Memory B cell (primary cell): ENCODE results near the gene NLRC5.

Source experiments
- ATAC-seq: fragments of 150-1000 bp; cut with Tn5 transposase; 2 replicates; pipeline ENCODE4 v1.10.0; 2021; ENCODE audit warnings: low read depth, mild to moderate bottlenecking, moderate library complexity
- DNase-seq, 2 donors: peaks; one replicate each; pipeline ENCODE4 v3.0.0; 2022; ENCODE audit warnings: low spot score in 2 of 2
- H3K27ac Mint-ChIP-seq: one replicate; pipeline ENCODE4 v1.8.0; 2022; ENCODE audit warnings: mild to moderate bottlenecking, moderate library complexity, mixed read lengths
- H3K27me3 Mint-ChIP-seq: one replicate; pipeline ENCODE4 v1.8.0; 2022; ENCODE audit warnings: mixed read lengths
- H3K36me3 Mint-ChIP-seq: one replicate; pipeline ENCODE4 v1.8.0; 2022; ENCODE audit warnings: mild to moderate bottlenecking, mixed read lengths
- H3K4me1 Mint-ChIP-seq: one replicate; pipeline ENCODE4 v1.8.0; 2022; ENCODE audit warnings: mixed read lengths
- H3K4me3 Mint-ChIP-seq: one replicate; pipeline ENCODE4 v1.8.0; 2022; ENCODE audit warnings: mild to moderate bottlenecking, moderate library complexity, mixed read lengths
- H3K9me3 Mint-ChIP-seq: one replicate; pipeline ENCODE4 v1.8.0; 2022; ENCODE audit warnings: mixed read lengths

Gene NLRC5

DNA sequence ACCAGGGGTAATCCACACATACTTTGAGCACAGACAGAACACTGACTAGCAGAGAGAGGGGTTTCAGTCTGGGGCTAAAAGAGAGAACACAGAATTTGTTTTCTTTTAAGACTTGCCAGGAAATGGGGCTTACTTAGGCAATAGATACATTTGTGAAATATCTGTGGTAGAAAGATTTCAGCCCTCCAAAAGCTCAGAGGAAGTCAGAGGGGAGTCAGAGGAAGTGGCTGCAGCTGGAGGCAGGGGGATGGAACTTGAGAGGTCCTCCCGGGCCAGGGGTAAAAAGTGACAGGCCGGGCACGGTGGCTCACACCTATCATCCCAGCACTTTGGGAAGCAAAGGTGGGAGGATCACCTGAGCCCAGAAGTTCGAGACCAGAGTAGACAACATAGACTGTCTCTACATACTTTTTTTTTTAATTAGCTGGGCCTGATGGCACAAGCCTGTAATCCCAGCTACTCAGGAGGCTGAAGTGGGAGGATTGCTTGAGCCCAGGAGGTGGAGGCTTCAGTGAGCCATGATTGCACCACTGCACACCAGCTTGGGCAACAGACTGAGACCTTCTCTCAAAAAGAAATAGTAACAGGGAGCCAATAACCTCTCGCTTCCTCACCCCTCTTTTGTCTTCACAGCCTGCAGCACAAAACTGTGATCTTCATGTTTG lies 49.9 kb downstream of the NLRC5 start:
- Mint-ChIP-seq H3K36me3 (peaks cover 39% of the 10 kb centered on the region), H3K4me1 (peaks cover 66% of the 10 kb centered on the region), H3K9me3 (peaks cover 4% of the 10 kb centered on the region), H3K27me3 (no peaks in the 10 kb centered on the region), H3K27ac (peak overlapping the region; percentile 96), H3K4me3 (peak overlapping the region; percentile 47)
- no peak for DNase-seq
- no peak for ATAC-seq

DNA sequence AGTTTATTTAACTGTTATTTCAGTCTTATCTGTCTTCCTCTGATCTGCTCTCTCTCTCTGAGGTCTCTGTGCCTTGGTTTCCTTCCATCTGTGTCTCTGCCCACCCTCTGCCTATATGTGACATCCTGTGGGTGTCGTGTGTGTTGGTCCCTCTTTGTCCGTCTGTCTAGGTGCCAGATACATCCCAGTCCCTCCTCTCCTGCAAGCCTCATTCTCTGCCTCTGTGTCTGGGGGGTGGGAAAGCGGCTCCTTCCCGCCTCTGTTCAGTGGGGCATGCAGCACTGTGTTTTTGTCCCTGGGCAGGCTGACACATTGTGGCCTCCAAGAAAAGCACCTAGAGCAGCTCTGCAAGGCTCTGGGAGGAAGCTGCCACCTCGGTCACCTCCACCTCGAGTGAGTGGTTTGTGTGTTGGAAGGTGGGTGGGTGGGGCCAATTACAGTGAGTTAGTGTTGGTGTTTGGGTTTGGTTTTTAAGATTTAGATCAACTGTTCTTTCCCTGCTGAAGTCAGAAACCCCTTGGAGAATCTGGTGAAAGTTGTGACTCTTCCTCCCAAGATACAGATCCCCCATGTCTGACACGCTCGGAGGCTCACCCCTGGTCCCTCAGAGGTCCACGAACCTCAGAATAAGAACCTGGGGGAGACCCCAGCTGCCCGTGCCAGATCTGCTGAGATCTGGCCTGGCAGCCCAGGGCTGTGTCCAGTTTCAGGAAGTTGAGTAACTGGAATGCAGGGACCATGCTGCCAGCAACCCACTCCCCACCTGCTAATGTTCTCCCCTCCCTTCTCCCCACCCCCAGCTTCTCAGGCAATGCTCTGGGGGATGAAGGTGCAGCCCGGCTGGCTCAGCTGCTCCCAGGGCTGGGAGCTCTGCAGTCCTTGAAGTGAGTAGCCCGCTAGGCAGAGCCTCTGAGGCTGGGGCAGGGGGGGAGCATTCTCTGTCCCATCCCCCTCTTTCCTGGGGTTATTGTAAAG lies 52.1 kb downstream of the NLRC5 start:
- Mint-ChIP-seq H3K36me3 (peaks cover 30% of the 10 kb centered on the region), H3K4me3 (peak overlapping the region; percentile 70), H3K4me1 (peaks cover 75% of the 10 kb centered on the region), H3K9me3 (peaks cover 4% of the 10 kb centered on the region), H3K27ac (peak overlapping the region; percentile 96), H3K27me3 (no peaks in the 10 kb centered on the region)
- DNase-seq (peak; percentile 34 to 37), ATAC-seq (peak; percentile 57)

DNA sequence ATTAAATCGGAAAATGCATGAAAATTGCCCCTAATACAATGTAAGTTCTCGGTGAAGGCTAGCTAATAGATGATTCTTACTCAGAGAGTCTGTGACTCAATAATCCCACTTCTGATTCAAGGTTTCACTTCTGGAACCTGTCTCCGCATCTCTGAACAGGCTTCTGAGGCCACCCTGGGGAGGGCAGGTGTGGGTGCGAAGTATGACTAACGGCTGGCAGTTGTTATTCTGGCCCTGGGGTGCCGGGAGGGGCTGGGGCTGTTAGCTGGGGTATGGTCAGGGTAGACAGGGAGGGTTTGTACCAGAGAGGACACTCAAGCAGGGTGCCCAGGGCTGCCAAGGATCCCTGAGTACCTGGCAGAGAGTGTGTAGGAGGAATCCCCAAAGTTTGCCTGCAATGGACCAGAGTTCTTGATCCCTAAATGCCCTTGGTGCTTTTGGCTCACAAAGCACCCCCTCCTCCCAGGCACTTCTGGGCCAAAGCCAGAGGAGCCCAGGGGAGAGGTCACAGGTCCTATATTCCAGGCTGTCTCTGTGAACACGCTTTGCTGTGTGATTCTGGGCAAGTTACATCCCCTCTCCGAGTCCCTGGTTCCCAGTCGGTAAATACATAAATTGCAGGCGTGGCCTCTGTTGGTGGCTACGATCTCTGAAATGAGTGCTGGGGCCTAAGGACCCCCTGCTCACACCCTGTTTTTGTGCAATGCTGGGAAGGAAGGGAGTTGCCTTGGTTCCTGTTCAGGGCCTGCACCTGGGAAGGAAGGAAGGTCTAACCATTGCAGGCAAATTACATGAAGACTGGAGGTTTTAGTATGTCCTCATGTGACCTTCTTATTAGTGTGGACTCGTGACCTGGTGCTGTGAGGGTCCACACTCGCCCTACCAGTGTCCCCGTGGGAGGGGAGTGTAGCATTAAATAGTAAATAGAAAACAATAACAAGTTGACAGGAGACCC lies 53.1 kb downstream of the NLRC5 start:
- Mint-ChIP-seq H3K36me3 (peaks cover 29% of the 10 kb centered on the region), H3K4me3 (peak overlapping the region; percentile 70), H3K4me1 (peaks cover 75% of the 10 kb centered on the region), H3K9me3 (peaks cover 4% of the 10 kb centered on the region), H3K27ac (peak overlapping the region; percentile 96), H3K27me3 (no peaks in the 10 kb centered on the region)
- DNase-seq, result peak; percentile 45 to 54
- peak; percentile 68 for ATAC-seq

DNA sequence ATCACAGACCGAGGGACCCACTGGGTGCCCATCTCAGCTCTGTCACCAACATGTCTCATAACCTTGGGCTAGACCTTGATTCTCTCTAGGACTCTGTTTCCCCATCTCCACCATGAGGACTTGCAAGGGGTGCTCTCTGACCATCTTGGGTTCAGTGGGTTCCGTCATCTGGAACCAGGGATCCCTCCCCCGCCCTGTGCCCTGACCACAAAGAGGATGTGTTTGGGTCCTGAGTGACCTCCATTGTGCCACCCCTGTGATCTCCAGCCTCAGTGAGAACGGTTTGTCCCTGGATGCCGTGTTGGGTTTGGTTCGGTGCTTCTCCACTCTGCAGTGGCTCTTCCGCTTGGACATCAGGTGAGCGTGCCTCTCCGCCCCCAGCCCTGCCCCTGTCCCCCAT lies 53.9 kb downstream of the NLRC5 start:
- DNase-seq, result no peak
- no peaks in the 10 kb centered on the region for H3K27me3 Mint-ChIP-seq
- peaks cover 4% of the 10 kb centered on the region for H3K9me3 Mint-ChIP-seq
- peak overlapping the region; percentile 96 for H3K27ac Mint-ChIP-seq
- peaks cover 30% of the 10 kb centered on the region for H3K36me3 Mint-ChIP-seq
- peak overlapping the region; percentile 58 for H3K4me3 Mint-ChIP-seq
- ATAC-seq, result no peak
- peaks cover 77% of the 10 kb centered on the region for H3K4me1 Mint-ChIP-seq

DNA sequence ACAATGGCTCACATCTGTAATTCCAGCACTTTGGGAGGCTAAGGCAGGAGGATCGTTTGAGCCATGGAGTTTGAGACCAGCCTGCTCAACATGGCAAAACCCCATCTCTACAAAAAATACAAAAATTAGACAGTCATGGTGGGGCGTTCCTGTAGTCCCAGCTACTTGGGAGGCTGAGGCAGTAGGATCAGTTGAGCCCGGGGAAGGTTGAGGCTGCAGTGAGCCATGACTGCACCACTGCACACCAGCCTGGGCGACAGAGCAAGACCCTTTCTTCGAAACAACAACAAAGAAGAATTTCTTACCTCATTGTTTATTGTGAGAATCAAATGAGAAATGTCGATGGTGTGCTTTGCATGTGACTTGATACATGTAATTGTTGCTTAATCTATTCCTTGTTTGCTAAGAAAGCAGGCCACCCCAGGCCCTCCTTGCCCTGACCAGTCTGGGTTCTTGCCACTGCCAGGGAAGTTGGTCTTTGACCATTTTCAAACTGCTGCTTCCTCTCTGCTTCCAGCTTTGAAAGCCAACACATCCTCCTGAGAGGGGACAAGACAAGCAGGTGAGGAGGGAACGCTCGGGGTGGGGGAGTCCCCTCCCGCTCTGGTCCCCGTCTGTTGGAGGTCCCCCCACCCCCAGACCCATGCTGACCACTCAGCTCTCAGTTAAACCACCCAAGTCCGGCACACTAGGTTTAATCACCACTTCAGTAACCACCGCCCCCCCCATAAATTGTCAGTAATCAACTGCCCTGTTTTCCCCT lies 55.8 kb downstream of the NLRC5 start:
- DNase-seq (no peak), ATAC-seq (no peak)
- Mint-ChIP-seq H3K27me3 (no peaks in the 10 kb centered on the region), H3K4me1 (peaks cover 65% of the 10 kb centered on the region), H3K4me3 (peak overlapping the region; percentile 79), H3K9me3 (peaks cover 4% of the 10 kb centered on the region), H3K36me3 (peaks cover 27% of the 10 kb centered on the region), H3K27ac (peak overlapping the region; percentile 96)

DNA sequence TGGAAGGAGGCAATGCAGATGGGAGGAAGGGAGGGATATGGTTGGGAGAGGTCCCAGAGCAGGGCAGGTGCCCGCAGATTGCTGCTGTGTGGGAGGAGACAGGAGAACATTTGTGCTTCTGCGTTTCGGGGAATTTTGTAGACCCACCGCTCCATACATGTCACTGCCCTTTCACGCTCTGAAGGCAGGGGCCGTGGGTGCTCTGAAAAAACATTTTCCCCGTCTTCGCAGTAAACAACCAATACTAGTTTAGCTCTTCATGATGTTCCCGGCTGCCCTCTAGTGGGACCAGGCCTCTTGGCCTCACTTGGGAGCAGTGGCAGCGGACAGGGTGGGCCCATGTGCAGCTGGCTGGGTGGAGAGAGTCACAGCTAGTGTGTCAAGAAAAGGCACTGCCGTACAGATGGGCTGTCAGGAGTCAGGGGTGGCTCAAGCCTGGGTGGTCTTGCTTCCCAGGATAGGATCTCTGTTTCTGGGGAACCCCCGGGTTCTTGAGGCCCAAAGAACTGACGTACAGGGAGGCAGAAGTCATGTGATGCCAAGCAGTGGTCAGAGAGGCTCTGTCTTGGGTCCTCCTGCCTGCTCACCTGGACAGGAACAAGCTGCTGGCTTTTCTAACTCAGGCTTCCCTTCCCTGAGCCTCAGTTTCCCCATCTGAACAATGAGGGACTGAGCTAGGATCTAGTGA lies 56.5 kb downstream of the NLRC5 start:
- Mint-ChIP-seq H3K9me3 (peaks cover 4% of the 10 kb centered on the region), H3K4me1 (peaks cover 61% of the 10 kb centered on the region), H3K27ac (peak overlapping the region; percentile 96), H3K36me3 (peaks cover 23% of the 10 kb centered on the region), H3K27me3 (no peaks in the 10 kb centered on the region), H3K4me3 (peak overlapping the region; percentile 79)
- DNase-seq (peak; percentile 61 to 68), ATAC-seq (peak; percentile 47)

DNA sequence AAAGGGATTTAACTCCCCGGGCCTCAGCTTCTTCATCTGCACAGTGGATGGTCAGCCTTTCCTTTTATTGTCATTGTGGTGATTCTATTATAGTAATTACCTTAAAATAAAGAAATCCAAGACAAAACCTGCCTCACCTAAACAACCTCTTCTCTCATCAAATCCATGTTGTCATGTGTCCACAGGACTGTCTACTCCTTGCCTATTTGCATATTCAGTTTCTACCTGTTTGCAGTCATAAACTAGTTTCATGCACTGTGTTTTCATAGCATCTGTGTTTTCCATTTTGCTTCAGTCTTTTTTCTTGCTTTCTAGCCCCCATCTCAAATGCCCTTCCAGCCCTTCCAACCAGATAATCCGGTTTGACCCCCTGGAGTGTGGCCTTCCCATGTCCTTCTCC lies 58.7 kb downstream of the NLRC5 start:
- no peaks in the 10 kb centered on the region for H3K9me3 Mint-ChIP-seq
- ATAC-seq (no peak), DNase-seq (no peak)
- H3K27ac Mint-ChIP-seq, result peak overlapping the region; percentile 96
- no peaks in the 10 kb centered on the region for H3K27me3 Mint-ChIP-seq
- H3K4me1 Mint-ChIP-seq, result peaks cover 44% of the 10 kb centered on the region
- H3K4me3 Mint-ChIP-seq, result no peak overlapping the region
- H3K36me3 Mint-ChIP-seq, result peaks cover 28% of the 10 kb centered on the region

DNA sequence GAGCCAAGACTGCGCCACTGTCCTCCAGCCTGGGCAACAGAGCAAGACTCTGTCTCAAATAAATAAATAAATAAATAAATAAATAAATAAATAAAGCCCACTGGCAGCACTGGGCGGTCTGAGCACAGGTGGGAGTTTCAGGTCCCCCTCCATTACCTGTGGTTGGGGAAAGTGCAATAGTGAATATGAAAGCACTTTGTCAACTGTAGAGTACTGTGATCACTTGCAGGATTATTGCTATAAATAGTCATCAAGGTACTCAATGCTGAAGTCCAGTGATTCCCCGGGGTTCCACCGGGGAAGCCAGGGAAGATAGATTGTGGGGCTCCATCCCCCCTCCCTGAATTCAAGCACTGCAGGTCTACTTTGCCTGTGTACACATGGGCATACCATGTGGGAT lies 60.3 kb downstream of the NLRC5 start:
- ATAC-seq (no peak), DNase-seq (no peak)
- H3K4me3 Mint-ChIP-seq, result no peak overlapping the region
- peaks cover 35% of the 10 kb centered on the region for H3K4me1 Mint-ChIP-seq
- no peaks in the 10 kb centered on the region for H3K9me3 Mint-ChIP-seq
- H3K36me3 Mint-ChIP-seq, result peaks cover 30% of the 10 kb centered on the region
- no peaks in the 10 kb centered on the region for H3K27me3 Mint-ChIP-seq
- H3K27ac Mint-ChIP-seq, result no peak overlapping the region

DNA sequence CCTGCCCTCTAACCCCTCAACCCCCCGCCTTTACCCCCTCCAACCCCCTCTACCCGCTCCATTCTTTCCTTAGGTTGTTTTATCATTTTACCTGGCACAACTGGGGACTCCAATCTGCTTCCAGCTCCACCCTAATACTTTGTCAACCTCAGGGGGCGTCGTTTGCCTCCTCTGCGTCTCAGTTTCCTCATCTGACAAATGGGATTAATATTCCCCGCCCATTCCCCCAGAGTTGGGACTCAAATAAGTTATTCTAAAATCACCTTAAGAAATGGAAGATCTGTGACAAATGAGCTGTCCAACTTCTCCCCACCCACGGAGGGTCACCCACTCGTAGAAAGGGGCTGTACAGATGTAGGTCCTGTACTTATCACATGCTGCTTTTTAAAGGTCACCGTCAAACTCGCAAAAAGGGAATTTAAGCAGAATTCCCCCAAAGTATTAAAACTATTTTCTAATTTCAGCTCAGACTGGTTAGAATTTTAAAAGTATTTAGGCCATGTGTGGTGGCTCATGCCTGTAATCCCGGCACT lies 62.4 kb downstream of the NLRC5 start:
- H3K36me3 Mint-ChIP-seq, result peaks cover 26% of the 10 kb centered on the region
- no peak overlapping the region for H3K4me3 Mint-ChIP-seq
- H3K27me3 Mint-ChIP-seq, result no peaks in the 10 kb centered on the region
- peak overlapping the region; percentile 83 for H3K27ac Mint-ChIP-seq
- no peak for ATAC-seq
- no peak for DNase-seq
- no peaks in the 10 kb centered on the region for H3K9me3 Mint-ChIP-seq
- peaks cover 19% of the 10 kb centered on the region for H3K4me1 Mint-ChIP-seq

DNA sequence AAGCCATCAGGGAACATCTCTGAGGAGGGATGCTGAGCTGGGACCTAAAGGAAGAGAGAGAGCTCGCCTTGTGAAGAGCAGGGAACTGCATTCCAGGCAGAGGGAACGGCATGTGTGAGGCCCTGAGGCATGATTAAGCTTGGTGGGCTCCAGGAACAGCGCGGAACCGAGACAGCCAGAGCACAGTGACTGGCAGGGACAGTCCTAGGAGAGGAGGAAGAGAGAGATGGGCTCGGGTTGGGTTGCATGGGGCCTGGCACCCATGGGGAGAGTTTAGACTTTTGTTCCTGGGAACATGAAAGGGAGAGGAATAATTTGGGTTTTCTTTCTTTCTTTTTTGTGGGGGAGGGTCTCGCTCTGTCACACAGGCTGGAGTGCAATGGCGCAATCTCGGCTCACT lies 63.8 kb downstream of the NLRC5 start:
- Mint-ChIP-seq H3K36me3 (peaks cover 27% of the 10 kb centered on the region), H3K27me3 (no peaks in the 10 kb centered on the region), H3K4me3 (no peak overlapping the region), H3K4me1 (peaks cover 15% of the 10 kb centered on the region), H3K27ac (peak overlapping the region; percentile 66), H3K9me3 (no peaks in the 10 kb centered on the region)
- DNase-seq (no peak), ATAC-seq (no peak)

DNA sequence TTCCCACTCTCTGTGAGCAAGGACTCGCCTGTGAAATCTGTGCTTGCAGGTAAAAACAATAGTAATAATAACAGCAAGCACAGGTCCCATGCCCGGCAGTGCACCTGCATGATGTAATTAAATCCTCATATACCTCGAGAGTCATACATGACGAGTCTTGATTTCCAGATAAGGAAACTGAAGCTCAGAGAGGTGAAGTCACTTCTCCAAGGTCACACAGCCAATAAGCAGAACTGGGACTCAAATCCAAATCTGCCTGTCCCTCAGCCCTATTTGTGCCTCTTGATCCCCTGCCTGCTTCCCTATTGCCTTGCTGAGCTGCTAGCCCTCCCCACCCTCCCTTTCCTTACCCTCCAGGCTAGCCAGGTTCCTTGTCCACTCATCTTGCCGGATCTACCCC lies 65.0 kb downstream of the NLRC5 start:
- Mint-ChIP-seq H3K36me3 (peaks cover 27% of the 10 kb centered on the region), H3K4me1 (peaks cover 13% of the 10 kb centered on the region)

DNA sequence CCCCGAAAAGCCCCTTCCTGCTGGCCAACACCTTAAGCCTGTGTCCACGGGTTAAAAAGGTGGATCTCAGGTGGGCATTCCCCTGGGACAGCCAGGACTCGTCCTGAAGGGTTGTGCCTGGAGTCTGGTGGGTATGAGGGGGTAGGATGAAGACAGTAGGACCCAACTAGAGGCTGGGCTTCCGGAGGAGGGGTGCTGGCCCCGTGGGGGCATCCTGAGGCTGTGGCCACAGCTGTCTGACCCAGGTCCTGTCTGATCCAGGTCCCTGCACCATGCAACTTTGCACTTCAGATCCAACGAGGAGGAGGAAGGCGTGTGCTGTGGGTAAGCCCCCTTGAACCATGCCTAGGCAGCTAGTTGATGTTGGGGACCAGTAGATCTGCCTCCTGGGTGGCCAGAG lies 65.4 kb downstream of the NLRC5 start:
- Mint-ChIP-seq H3K27ac (peak overlapping the region; percentile 35), H3K36me3 (peaks cover 30% of the 10 kb centered on the region), H3K9me3 (no peaks in the 10 kb centered on the region), H3K27me3 (no peaks in the 10 kb centered on the region), H3K4me1 (peaks cover 13% of the 10 kb centered on the region), H3K4me3 (no peak overlapping the region)
- DNase-seq, result no peak
- no peak for ATAC-seq

More for the DNA sequence above, 65.0 kb downstream of the NLRC5 start:
- Mint-ChIP-seq H3K27me3 (no peaks in the 10 kb centered on the region), H3K9me3 (no peaks in the 10 kb centered on the region), H3K4me3 (no peak overlapping the region), H3K27ac (no peak overlapping the region)
- DNase-seq (no peak), ATAC-seq (no peak)
